GM18526 (cell line): ENCODE results near the gene SPTBN4.

Experiments
- POLR2A ChIP-seq: IDR thresholded peaks from 3 replicates; pipeline ENCODE4 v1.6.1; 2011; ENCODE audit not compliant: insufficient read length; ENCODE audit errors: extremely low read depth

Gene SPTBN4

GRCh38 chr19:40431698-40432097 lies 35.1 kb upstream of the SPTBN4 start:
- no peak for TF ChIP-seq POLR2A

GRCh38 chr19:40433391-40434216 lies 33.2 kb upstream of the SPTBN4 start:
- TF ChIP-seq POLR2A = peak; percentile 45

DNA sequence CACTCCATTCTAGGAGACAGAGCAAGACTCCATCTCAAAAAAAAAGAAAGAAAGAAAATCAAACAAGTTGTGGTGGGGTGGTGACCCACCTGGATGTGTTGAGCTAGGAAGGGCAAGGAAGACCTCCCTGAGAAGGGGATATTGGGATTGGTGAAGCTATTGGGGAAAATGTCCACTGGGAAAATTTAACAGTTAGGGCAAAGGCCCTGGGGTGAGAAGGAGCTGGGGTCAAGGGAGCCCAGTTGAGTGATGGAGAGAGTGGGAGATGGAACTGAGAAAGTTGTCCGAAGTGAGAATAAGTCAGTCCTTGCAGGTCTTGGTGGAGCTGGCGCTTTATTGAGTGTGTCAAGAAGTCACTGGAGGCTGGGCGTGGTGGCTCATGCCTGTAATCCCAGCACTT lies 28.5 kb upstream of the SPTBN4 start:
- TF ChIP-seq POLR2A = no peak

GRCh38 chr19:40441719-40442253 lies 25.0 kb upstream of the SPTBN4 start:
- no peak for TF ChIP-seq POLR2A

DNA sequence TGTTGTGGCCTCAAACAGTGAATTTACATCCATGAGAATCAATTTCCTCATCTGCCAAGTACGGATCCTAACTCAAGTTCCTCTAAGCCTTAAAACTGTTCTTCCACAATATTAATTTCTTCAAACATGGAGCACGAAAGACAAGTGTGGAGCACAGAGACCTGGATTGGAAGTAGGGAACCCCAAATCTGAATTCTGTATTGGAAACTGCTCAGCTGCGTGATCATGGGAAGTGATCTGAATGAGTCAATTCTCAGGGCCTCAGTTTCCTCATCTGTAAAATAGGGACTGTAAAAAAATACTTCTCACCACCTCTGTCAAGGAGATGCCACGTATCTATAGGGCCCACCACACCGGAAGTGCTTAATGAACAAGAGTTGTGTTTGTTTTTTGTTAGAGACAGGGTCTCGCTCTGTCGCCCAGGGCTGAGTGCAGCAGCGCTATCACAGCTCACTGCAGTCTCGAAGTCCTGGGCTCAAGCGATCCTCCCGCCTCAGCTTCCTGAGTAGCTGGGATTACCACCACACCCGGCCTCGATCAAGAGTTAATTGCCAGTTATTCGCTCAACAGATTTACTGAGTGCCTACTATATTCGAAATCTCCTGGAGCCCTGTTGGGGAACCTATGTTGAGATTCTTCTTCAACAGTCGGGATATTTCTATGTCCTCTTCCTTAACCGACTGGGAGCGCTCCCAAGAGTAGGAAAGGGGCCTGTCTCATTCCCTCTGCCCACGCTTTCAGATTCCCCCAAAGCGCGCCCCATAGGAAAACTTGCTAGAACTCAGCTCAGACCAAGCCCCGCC lies 24.3 kb upstream of the SPTBN4 start:
- TF ChIP-seq POLR2A = no peak

GRCh38 chr19:40443131-40443999 lies 23.4 kb upstream of the SPTBN4 start:
- TF ChIP-seq POLR2A = peak; percentile 35

- peak; percentile 86 for TF ChIP-seq POLR2A
Observed at GRCh38 chr19:40444000-40444824, 22.6 kb upstream of the SPTBN4 start, which contains the start of gene SERTAD3. Gene SERTAD3 (minus strand): TSS chr19:40444335. CDS start chr19:40442080, 2,255 bp downstream.

- no peak for TF ChIP-seq POLR2A
Observed at GRCh38 chr19:40444825-40445312, 21.9 kb upstream of the SPTBN4 start.

DNA sequence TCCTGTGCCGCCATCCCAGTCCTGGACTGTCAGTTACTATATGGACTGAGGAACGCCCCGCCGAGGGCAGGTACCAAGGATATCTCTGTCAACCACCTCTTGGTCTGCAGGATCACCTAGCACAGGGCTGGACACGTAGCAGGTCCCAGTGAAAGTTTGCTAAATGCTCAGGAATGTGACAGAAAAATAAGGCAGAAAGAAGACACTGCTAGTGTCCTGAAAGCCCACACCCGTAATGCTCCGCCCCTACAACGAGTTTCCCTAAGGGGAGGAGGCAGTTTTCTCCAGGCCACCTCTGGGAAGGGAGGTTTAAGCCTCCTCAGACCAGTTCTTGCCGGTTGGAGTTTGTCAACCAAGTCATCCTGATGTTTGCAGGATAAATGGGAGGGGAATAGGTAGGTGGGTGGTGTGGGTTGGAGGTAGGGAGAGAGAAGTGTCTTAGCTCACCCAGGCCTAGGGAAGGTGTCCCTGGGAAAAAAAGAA lies 21.0 kb upstream of the SPTBN4 start:
- TF ChIP-seq POLR2A = no peak

DNA sequence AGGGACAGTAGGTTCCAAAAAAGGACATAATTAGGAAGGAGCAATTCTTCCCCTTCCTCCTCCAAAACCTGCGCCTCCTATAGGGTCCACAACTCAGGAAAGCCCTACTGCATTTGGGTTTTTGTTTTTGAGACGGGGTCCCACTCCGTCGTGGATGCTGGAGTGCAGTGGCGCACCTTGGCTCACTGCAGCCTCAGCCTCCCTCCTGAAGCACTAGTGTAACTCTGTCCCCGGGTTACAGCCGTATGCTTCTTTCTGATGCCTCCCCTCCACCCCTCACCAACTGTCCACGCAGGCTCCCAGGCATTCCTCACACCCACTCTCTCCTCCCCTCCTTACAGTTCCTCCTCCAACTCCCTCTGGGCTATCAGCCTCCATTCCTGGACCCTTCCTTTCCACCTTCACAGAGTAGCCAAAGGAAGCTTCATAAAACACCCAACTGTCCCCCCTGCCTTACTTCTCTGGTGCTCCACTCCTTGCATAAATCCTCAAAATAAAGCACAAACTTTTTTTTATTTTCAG lies 20.5 kb upstream of the SPTBN4 start:
- TF ChIP-seq POLR2A = no peak

DNA sequence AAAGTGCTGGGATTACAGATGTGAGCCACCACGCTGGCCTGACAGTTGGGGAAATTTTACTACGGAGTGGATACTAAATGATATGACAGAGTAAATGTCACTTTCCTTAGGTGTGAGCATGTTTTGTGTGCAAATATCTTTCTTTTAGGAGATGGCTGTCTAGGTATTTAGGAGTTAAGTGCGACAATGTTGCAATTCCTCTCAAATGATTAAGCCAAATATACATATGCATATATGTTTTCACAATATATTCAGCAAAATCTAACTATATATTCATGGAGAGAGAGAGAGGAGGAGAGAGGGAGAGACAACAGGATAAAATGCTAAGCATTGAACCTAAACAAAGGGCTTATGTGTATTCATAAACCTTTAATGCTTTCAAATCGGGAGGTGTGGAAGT lies 17.3 kb upstream of the SPTBN4 start:
- no peak for TF ChIP-seq POLR2A

DNA sequence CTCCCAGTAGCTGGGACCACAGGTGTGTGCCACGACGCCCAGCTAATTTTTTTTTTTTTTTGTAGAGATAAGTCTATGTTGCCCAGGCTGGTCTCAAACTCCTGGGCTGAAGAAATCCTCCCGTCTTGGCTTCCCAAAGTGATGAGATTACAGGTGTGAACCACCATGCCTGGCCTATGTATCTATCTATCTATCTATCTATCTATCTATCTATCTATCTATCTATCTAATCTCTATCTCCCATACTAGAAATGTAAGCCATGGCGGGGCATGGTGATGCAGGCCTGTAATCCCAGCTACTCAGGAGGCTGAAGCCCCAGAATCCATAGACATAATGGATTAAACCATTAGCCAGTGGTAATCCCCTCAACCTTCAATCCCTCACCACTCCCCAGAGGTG lies 16.1 kb upstream of the SPTBN4 start:
- TF ChIP-seq POLR2A = no peak

GRCh38 chr19:40452016-40452415 lies 14.8 kb upstream of the SPTBN4 start:
- TF ChIP-seq POLR2A = no peak
